ENCODE results near the gene ANAPC1.
"Not testable (repeated sequence)": the region's sequence is repeated elsewhere in the genome, so short reads cannot be mapped to it uniquely, and the experiment has no call there.

The ANAPC1 gene

GRCh38 chr2:111883661-111884591, at the start of gene ANAPC1:
Gene ANAPC1 (minus strand): TSS chr2:111884193. CDS start chr2:111880825, 3,368 bp downstream.
- peak; percentile 61 to 70 for DNase-seq (ENCODE audit: low read depth in 2 of 2, low spot score in 1 of 2)

- no peak for DNase-seq (ENCODE audit: low read depth in 2 of 2, low spot score in 1 of 2)
Observed at GRCh38 chr2:111932841-111933291, 48.9 kb upstream of the ANAPC1 start.

- DNase-seq (ENCODE audit: low read depth in 2 of 2, low spot score in 1 of 2): no peak
Observed at GRCh38 chr2:111930875-111931274, 46.9 kb upstream of the ANAPC1 start.

GRCh38 chr2:111930409-111930808, 46.4 kb upstream of the ANAPC1 start:
- DNase-seq (ENCODE audit: low read depth in 2 of 2, low spot score in 1 of 2): no peak

- no peak for DNase-seq (ENCODE audit: low read depth in 2 of 2, low spot score in 1 of 2)
Observed at GRCh38 chr2:111927723-111928122, 43.7 kb upstream of the ANAPC1 start.

GRCh38 chr2:111924617-111925107, 40.7 kb upstream of the ANAPC1 start:
- no peak for DNase-seq (ENCODE audit: low read depth in 2 of 2, low spot score in 1 of 2)

GRCh38 chr2:111923276-111923804, 39.3 kb upstream of the ANAPC1 start:
- no peak for DNase-seq (ENCODE audit: low read depth in 2 of 2, low spot score in 1 of 2)

GRCh38 chr2:111919794-111920608, 36.0 kb upstream of the ANAPC1 start:
- no peak for DNase-seq (ENCODE audit: low read depth in 2 of 2, low spot score in 1 of 2)

GRCh38 chr2:111919365-111919764, 35.4 kb upstream of the ANAPC1 start:
- no peak for DNase-seq (ENCODE audit: low read depth in 2 of 2, low spot score in 1 of 2)

GRCh38 chr2:111918383-111918806, 34.4 kb upstream of the ANAPC1 start:
- DNase-seq (ENCODE audit: low read depth in 2 of 2, low spot score in 1 of 2): no peak

GRCh38 chr2:111917106-111917505, 33.1 kb upstream of the ANAPC1 start:
- no peak for DNase-seq (ENCODE audit: low read depth in 2 of 2, low spot score in 1 of 2)

GRCh38 chr2:111912547-111912946, 28.6 kb upstream of the ANAPC1 start:
- DNase-seq (ENCODE audit: low read depth in 2 of 2, low spot score in 1 of 2): no peak

GRCh38 chr2:111911295-111911977, 27.4 kb upstream of the ANAPC1 start:
- not testable (repeated sequence) for DNase-seq (ENCODE audit: low read depth in 2 of 2, low spot score in 1 of 2)

- no peak for DNase-seq (ENCODE audit: low read depth in 2 of 2, low spot score in 1 of 2)
Observed at GRCh38 chr2:111910609-111911277, 26.8 kb upstream of the ANAPC1 start.

- not testable (repeated sequence) for DNase-seq (ENCODE audit: low read depth in 2 of 2, low spot score in 1 of 2)
Observed at GRCh38 chr2:111909997-111910396, 26.0 kb upstream of the ANAPC1 start.

- no peak for DNase-seq (ENCODE audit: low read depth in 2 of 2, low spot score in 1 of 2)
Observed at GRCh38 chr2:111909079-111909478, 25.1 kb upstream of the ANAPC1 start.

- DNase-seq (ENCODE audit: low read depth in 2 of 2, low spot score in 1 of 2): no peak
Observed at GRCh38 chr2:111908578-111908977, 24.6 kb upstream of the ANAPC1 start.

GRCh38 chr2:111905990-111906735, 22.2 kb upstream of the ANAPC1 start:
- DNase-seq (ENCODE audit: low read depth in 2 of 2, low spot score in 1 of 2): no peak

GRCh38 chr2:111905475-111905869, 21.5 kb upstream of the ANAPC1 start:
- DNase-seq (ENCODE audit: low read depth in 2 of 2, low spot score in 1 of 2): not testable (repeated sequence)

All from stimulated activated CD8-positive, alpha-beta memory T cell treated with anti-CD3 and anti-CD28 coated beads, Interleukin-4, amount 100 ng/mL, for 1 hour (primary cell).